Ovary (tissue), 9 donors: ENCODE measurements around the gene ST3GAL5. TPM values are rescaled to one million over a fixed set of nuclear protein-coding genes. Genes with fewer than 3 reads are reported as not detected.

Experiments used
- DNase-seq, 5 donors: peaks; one replicate each; pipeline ENCODE4 v3.0.0-alpha.2; 2019 to 2020
- H3K27ac ChIP-seq, 2 donors: fragments of 200-600 bp; one replicate each; pipeline versions ENCODE4 v1.5.1 to v1.8.0; 2019 to 2022
- H3K27me3 ChIP-seq: fragments of 200-600 bp; one replicate; pipeline ENCODE4 v1.8.0; 2022
- H3K36me3 ChIP-seq: fragments of 200-600 bp; sonication (generic); one replicate; pipeline ENCODE4 v1.5.1; 2019
- H3K4me1 ChIP-seq: one replicate; pipeline ENCODE4 v1.8.1; 2013; ENCODE audit warnings: mild to moderate bottlenecking, moderate library complexity; ENCODE audit not compliant: insufficient read depth
- H3K4me3 ChIP-seq: fragments of 200-600 bp; sonication (generic); one replicate; pipeline ENCODE4 v1.5.1; 2017
- H3K9me3 ChIP-seq, 2 donors: fragments of 200-600 bp in 1 of 2; sonication (generic) in 1 of 2; one replicate each; pipeline versions ENCODE4 v1.5.1 to v1.8.1; 2013 to 2019; ENCODE audit warnings: mild to moderate bottlenecking in 1 of 2, moderate library complexity in 1 of 2
- CTCF ChIP-seq, 3 donors: fragments of 450-650 bp in 2 of 3; fragments of 200-600 bp in 1 of 3; IDR thresholded peaks; one replicate each; pipeline versions ENCODE4 v1.5.1 to v1.8.0; 2016 to 2022; ENCODE audit warnings: antibody characterized with exemption in 3 of 3, mild to moderate bottlenecking in 1 of 3
- EP300 ChIP-seq: sonication (generic); formaldehyde crosslinking; IDR thresholded peaks from one replicate; pipeline ENCODE4 v1.6.1; 2017; ENCODE audit warnings: antibody characterized with exemption
- POLR2A ChIP-seq: fragments of 450-650 bp; IDR thresholded peaks from one replicate; pipeline ENCODE4 v1.6.1; 2017; ENCODE audit warnings: antibody characterized with exemption, mild to moderate bottlenecking, moderate library complexity
- WGBS, 3 donors: extraction: QIAGEN DNeasy Blood & Tissue Kit in 1 of 3; methylation state at CpG; one replicate each; pipeline versions ENCODE4 v1.1.5 to v1.1.7; 2013 to 2017; 5-methylcytosine and 5-hydroxymethylcytosine counted together
- intact Hi-C, 4 donors: fragments of 100-400 bp; cut with DNase I; formaldehyde crosslinking; loops; one replicate each; pipeline versions ENCODE4 v1.11.0 to v1.15.1; 2022 to 2023
- polyA plus RNA-seq, 2 donors: library from polyadenylated mRNA; stranded (reverse); fragments of 200-250 nt in 1 of 2; fragments of 350-450 nt in 1 of 2; fragmentation: Illumina TruSeq in 1 of 2; extraction: RNeasy Lipid Tissue Mini Kit (QIAGEN cat#74804) in 1 of 2; gene quantifications; one replicate each; pipeline ENCODE4 v1.2.3, GENCODE V29; 2013 to 2014
- total RNA-seq, 7 donors: library from RNA; depleted of rRNA in 2 of 7; stranded (reverse); fragments of >200 nt in 2 of 7; fragmentation: NEBNext Ultra II Directional in 3 of 7; extraction: Animal tissue kit (Norgen Biotek cat#: 25700) in 3 of 7; gene quantifications; one replicate each; pipeline versions ENCODE4 v1.1.0 to v1.2.4, GENCODE V29; 2016 to 2023
- donor health status: DM: no; HTN: no; CAD: no; lungs with moderate emphysema.
- donor health status: DM: no; HTN: no; CAD: no.
- donor health status: Bipolar disorder and iron deficiency.
- donor health status: DM: yes; HTN: yes; CAD: no.
- donor health status: DM: no; HTN: no; CAD: no.
- donor health status: DM: yes; HTN: yes; CAD: no.

Gene ST3GAL5
- total and polyA plus RNA-seq, 9 donors, result 11.6 to 52.7 (median 22.2) TPM

- Histone ChIP-seq H3K4me3 (no peak overlapping the region), H3K4me1 (peaks cover 9% of the 10 kb centered on the region), H3K36me3 (no peaks in the 10 kb centered on the region), H3K9me3 (no peaks in the 10 kb centered on the region), H3K27me3 (no peaks in the 10 kb centered on the region), H3K27ac (no peak overlapping the region)
- DNase-seq, result peak in 1 of 5 donors; percentile 51
- TF ChIP-seq CTCF (IDR thresholded peaks at IDR 0.05) (no peak), EP300 (no peak), POLR2A (no peak)
- intact Hi-C loops, result loop anchor here (5.0 kb wide), 4 partner anchors 40 to 175 kb away; no protein-coding TSS in a partner anchor
- WGBS, 3 donors, result 55 to 72% (median 66%) methylated on average over 10 of the region's 10 CpGs
These were observed 76.6 kb downstream of the ST3GAL5 start for GRCh38 chr2:85812094-85812735.

GRCh38 chr2:85811180-85812093, 77.4 kb downstream of the ST3GAL5 start:
- TF ChIP-seq CTCF (IDR thresholded peaks at IDR 0.05) (no peak), EP300 (no peak), POLR2A (no peak)
- Histone ChIP-seq H3K27ac (peak overlapping the region in 1 of 2 donors; percentile 61), H3K4me3 (no peak overlapping the region), H3K36me3 (no peaks in the 10 kb centered on the region), H3K4me1 (peaks cover 9% of the 10 kb centered on the region), H3K9me3 (no peaks in the 10 kb centered on the region), H3K27me3 (no peaks in the 10 kb centered on the region)
- intact Hi-C loops, result loop anchor here (5.0 kb wide), 4 partner anchors 39 to 174 kb away; no protein-coding TSS in a partner anchor
- peak; percentile 60 to 74 (median 73) for DNase-seq
- 20 to 33% (median 26%) methylated on average over 29 to 41 of the region's 41 CpGs for WGBS, 3 donors

GRCh38 chr2:85810371-85811179, 78.2 kb downstream of the ST3GAL5 start:
- H3K27ac ChIP-seq, result peak overlapping the region in 1 of 2 donors; percentile 61
- no peaks in the 10 kb centered on the region for H3K27me3 ChIP-seq
- peak in 1 of 5 donors; percentile 30 for DNase-seq
- TF ChIP-seq EP300, result no peak
- TF ChIP-seq POLR2A, result no peak
- TF ChIP-seq CTCF (IDR thresholded peaks at IDR 0.05), result no peak
- H3K9me3 ChIP-seq, result no peaks in the 10 kb centered on the region
- intact Hi-C loops, result loop anchor here (5.0 kb wide), 4 partner anchors 38 to 173 kb away; no protein-coding TSS in a partner anchor
- no peak overlapping the region for H3K4me3 ChIP-seq
- peaks cover 9% of the 10 kb centered on the region for H3K4me1 ChIP-seq
- 78 to 80% (median 78%) methylated on average over 16 of the region's 16 CpGs for WGBS, 3 donors
- no peaks in the 10 kb centered on the region for H3K36me3 ChIP-seq

GRCh38 chr2:85807756-85808155, 81.0 kb downstream of the ST3GAL5 start:
- peaks cover 6% of the 10 kb centered on the region for H3K4me1 ChIP-seq
- H3K4me3 ChIP-seq, result no peak overlapping the region
- H3K27me3 ChIP-seq, result no peaks in the 10 kb centered on the region
- no peaks in the 10 kb centered on the region for H3K9me3 ChIP-seq
- H3K27ac ChIP-seq, result no peak overlapping the region
- WGBS, 3 donors, result 94 to 100% (median 94%) methylated on average over 3 of the region's 3 CpGs
- DNase-seq, result no peak
- no peak for TF ChIP-seq EP300
- no peak for TF ChIP-seq CTCF (IDR thresholded peaks at IDR 0.05)
- TF ChIP-seq POLR2A, result no peak
- H3K36me3 ChIP-seq, result no peaks in the 10 kb centered on the region
- intact Hi-C loops, result no loop called here
